Left ventricle myocardium inferior (tissue), 1 donor: Measurements from ENCODE around the gene CBLC. TPM values are rescaled to one million over a fixed set of nuclear protein-coding genes. Genes with fewer than 3 reads are reported as not detected.

ENCODE experiments used
- DNase-seq: peaks from one replicate; pipeline ENCODE4 v3.0.0-alpha.2; 2020
- H3K27ac ChIP-seq: fragments of 200-600 bp; replicated peaks from 2 replicates; pipeline ENCODE4 v1.8.0; 2021
- H3K27me3 ChIP-seq: fragments of 200-600 bp; 2 replicates; pipeline ENCODE4 v1.8.0; 2021; ENCODE audit warnings: low read depth
- H3K36me3 ChIP-seq: fragments of 200-600 bp; 2 replicates; pipeline ENCODE4 v1.8.0; 2021
- H3K4me1 ChIP-seq: fragments of 200-600 bp; 2 replicates; pipeline ENCODE4 v1.8.0; 2021
- H3K4me3 ChIP-seq: fragments of 200-600 bp; 2 replicates; pipeline ENCODE4 v1.8.0; 2021; ENCODE audit warnings: mild to moderate bottlenecking, moderate library complexity
- H3K9me3 ChIP-seq: fragments of 200-600 bp; replicated peaks from 2 replicates; pipeline ENCODE4 v1.8.0; 2021
- intact Hi-C: fragments of 100-400 bp; cut with micrococcal nuclease; formaldehyde crosslinking; loops from one replicate; pipeline ENCODE4 v1.11.0; 2022
- total RNA-seq: library from RNA; stranded (reverse); fragmentation: NEBNext Ultra II Directional; extraction: Animal tissue kit (Norgen Biotek cat#: 25700); gene quantifications from one replicate; pipeline ENCODE4 v1.2.1, GENCODE V29; 2021
- TF ChIP-seq, protein P1 (sequence below): fragments of 200-600 bp; IDR thresholded peaks from 2 replicates; pipeline ENCODE4 v1.8.0; 2021; ENCODE audit warnings: antibody characterized with exemption, mild to moderate bottlenecking, borderline replicate concordance
- donor health status: DM: no; HTN: yes; CAD: no; lungs with severe emphysema.

The CBLC gene
- total RNA-seq, 1 donor from 2014 or later, result not detected

DNA sequence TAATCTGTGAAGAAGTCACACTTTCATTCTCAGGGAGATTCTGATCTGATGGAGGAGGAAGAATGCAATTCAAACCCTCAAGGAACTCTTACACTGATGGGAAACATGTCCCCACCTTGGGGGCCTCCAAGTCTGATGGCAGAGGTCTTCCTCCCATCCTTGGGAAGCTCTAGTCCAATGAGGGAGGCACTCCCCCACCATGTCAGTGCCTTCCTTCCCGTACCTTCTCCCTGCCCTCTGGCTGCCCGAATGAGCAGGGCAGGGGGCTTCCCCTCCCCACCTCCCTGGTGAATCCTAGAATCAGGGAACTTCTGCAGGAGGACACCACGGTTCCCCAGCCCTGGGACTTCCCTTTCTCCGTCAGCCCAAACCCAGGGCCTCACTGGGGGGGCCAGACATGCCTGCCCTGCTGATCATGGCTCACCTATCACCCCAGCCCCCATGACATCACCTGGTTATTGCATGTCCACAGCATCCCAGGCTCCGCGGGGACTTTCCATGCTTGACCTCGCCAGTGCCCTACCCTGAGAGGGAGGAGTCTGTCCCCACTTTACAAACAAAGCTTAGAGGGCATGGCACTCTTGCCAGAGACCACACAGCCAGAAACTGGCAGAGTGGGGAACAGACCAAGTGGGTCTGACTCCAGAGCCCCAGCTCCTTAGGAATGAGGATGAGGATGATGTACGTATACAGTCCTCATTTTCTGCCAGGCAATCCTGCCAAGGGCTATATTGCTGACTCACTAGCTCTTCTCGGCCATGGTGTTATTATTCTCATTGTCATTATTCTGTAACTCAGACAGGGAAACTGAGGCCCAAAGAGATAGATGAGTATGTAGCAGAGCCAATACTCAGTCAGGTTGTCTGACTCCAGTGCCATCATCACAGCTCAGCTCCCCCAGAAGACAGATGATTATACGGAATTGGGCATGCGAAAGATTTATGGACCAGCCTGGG, 38.8 kb upstream of the CBLC start:
- no peak for DNase-seq
- Histone ChIP-seq H3K4me1 (peaks cover 45% of the 10 kb centered on the region), H3K36me3 (no peaks in the 10 kb centered on the region), H3K4me3 (no peak overlapping the region), H3K27me3 (no peaks in the 10 kb centered on the region), H3K27ac (no peak overlapping the region), H3K9me3 (no peaks in the 10 kb centered on the region)
- TF ChIP-seq, protein P1, sequence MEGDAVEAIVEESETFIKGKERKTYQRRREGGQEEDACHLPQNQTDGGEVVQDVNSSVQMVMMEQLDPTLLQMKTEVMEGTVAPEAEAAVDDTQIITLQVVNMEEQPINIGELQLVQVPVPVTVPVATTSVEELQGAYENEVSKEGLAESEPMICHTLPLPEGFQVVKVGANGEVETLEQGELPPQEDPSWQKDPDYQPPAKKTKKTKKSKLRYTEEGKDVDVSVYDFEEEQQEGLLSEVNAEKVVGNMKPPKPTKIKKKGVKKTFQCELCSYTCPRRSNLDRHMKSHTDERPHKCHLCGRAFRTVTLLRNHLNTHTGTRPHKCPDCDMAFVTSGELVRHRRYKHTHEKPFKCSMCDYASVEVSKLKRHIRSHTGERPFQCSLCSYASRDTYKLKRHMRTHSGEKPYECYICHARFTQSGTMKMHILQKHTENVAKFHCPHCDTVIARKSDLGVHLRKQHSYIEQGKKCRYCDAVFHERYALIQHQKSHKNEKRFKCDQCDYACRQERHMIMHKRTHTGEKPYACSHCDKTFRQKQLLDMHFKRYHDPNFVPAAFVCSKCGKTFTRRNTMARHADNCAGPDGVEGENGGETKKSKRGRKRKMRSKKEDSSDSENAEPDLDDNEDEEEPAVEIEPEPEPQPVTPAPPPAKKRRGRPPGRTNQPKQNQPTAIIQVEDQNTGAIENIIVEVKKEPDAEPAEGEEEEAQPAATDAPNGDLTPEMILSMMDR, result no peak
- intact Hi-C loops, result no loop called here

DNA sequence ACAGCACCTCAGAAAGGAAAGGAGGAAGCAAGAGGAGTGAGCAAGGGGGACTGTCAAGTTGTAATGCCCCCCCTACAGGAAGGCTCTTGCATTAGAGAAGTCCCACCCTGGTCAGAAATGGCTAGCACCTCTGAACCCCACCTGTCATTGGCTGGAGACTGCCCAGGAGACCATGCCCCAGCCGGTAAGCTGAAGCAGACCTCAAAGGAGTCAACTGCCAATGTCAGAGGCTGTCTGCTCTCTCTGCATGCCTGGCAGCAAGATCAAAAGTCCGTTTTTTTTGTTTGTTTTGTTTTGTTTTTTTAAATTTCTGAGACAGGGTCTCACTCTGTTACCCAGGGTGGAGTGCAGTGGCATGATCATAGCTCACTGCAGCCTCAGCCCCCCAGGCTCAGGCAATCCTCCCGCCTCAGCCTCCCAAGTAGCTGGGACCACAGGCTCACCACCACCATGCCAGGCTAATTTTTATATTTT, 37.3 kb upstream of the CBLC start:
- intact Hi-C loops, result no loop called here
- peaks cover 60% of the 10 kb centered on the region for H3K4me1 ChIP-seq
- H3K27ac ChIP-seq, result peak overlapping the region; percentile 98

DNA sequence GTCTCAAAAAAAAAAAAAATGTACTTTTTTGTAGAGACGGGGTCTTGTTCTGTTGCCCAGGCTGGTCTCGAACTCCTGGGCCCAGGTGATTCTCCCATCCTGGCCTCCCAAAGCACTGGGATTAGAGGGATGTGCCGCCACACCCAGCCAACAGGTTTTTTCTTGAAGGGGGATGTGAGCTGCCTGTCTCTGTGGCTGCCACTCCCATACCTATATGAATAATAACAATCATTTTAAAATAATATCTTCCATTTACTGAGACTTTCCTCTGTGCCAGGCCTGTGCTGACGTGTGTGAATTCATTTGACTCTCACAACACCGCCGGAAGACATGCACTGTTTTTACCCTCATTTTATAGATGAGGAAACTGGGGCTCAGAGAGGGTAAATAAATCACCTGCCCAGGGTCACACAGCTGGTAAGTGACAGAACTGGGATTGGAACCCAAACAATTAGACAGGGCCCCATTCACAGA, 36.4 kb upstream of the CBLC start:
- intact Hi-C loops, result no loop called here
- H3K4me3 ChIP-seq, result no peak overlapping the region
- H3K36me3 ChIP-seq, result no peaks in the 10 kb centered on the region
- DNase-seq, result no peak
- no peaks in the 10 kb centered on the region for H3K27me3 ChIP-seq
- TF ChIP-seq, protein P1, result no peak
- peak overlapping the region; percentile 98 for H3K27ac ChIP-seq
- peaks cover 68% of the 10 kb centered on the region for H3K4me1 ChIP-seq
- H3K9me3 ChIP-seq, result no peaks in the 10 kb centered on the region

More for the DNA sequence above, 37.3 kb upstream of the CBLC start:
- H3K9me3 ChIP-seq, result no peaks in the 10 kb centered on the region
- H3K36me3 ChIP-seq, result no peaks in the 10 kb centered on the region
- no peak overlapping the region for H3K4me3 ChIP-seq
- H3K27me3 ChIP-seq, result no peaks in the 10 kb centered on the region
- no peak for DNase-seq
- TF ChIP-seq, protein P1, result no peak

DNA sequence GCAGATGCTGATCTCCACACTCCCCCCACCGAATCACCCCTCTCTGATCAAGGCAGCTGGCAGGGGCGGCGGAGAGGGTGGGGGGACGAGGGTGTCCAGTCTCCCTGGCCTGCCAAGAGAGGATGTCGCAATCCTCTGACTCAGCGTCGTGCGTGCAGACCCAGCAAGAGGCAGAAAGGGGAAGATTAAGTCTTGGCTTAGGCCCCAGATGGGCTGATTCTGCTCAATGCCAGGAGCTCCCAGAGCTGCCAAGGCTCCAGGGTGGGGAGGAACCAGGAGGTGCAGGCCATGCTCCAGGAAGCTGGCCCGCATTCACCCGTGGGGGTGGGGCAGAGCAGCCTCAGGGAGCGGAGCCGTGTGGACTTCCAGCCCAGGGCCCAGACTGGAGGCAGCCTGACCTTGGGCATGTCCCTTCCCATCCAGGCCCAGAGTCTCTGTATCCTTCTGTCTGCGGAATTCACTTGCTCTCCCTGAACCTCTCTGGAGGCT, 35.8 kb upstream of the CBLC start:
- Histone ChIP-seq H3K4me3 (peak overlapping the region; percentile 24), H3K27ac (peak overlapping the region; percentile 98), H3K4me1 (peaks cover 74% of the 10 kb centered on the region), H3K9me3 (no peaks in the 10 kb centered on the region), H3K27me3 (no peaks in the 10 kb centered on the region), H3K36me3 (no peaks in the 10 kb centered on the region)
- peak; percentile 97 for DNase-seq
- TF ChIP-seq, protein P1, result no peak
- intact Hi-C loops, result no loop called here

DNA sequence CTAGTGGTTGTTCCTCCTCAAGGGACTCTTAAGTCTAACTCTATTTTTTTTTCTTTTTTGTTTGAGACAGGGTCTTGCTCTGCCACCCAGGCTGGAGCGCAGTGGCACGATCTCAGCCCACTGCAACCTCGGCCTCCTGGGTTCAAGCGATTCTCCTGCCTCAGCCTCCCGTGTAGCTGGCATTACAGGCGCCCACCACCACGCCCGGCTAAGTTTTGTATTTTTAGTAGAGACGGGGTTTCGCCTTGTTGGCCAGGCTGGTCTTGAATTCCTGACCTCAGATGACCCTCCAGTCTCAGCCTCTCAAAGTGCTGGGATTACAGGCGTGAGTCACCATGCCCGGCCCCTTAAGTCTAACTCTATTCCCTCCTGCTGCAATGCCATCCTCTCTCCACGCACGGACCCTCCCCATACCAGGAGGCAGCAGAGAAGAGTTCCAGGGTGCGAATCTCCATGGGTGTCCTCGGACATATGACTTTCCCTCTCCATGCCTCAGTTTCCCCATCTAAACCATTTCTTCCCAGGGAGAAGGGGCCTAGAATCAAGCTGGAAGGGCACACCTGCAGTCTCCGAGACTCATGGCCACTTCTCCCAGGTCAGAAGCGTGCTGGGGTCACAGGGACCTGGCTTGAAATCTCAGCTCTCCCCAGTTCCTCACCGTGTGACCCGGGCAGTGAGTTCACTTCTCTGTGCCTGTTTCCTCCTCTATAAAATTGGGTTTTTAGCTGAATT, 35.2 kb upstream of the CBLC start:
- intact Hi-C loops, result no loop called here
- no peaks in the 10 kb centered on the region for H3K27me3 ChIP-seq

More for the DNA sequence above, 35.2 kb upstream of the CBLC start:
- H3K4me1 ChIP-seq, result peaks cover 78% of the 10 kb centered on the region
- DNase-seq, result no peak
- TF ChIP-seq, protein P1, result no peak
- no peaks in the 10 kb centered on the region for H3K36me3 ChIP-seq
- no peaks in the 10 kb centered on the region for H3K9me3 ChIP-seq
- peak overlapping the region; percentile 24 for H3K4me3 ChIP-seq
- H3K27ac ChIP-seq, result peak overlapping the region; percentile 98
